ENCODE results near the gene HYAL4.

HYAL4 gene

GRCh38 chr7:123917878-123918277 is 72.9 kb downstream of the HYAL4 start:
- no peak for DNase-seq

- no peak for DNase-seq
These were observed 73.3 kb downstream of the HYAL4 start for GRCh38 chr7:123918309-123918708.

GRCh38 chr7:123923599-123923998 is 78.6 kb downstream of the HYAL4 start:
- DNase-seq: no peak

GRCh38 chr7:123924941-123925340 is 80.0 kb downstream of the HYAL4 start, which contains the start of gene SPAM1:
SPAM1 (plus strand) TSS chr7:123925241; CDS start chr7:123953571, 28,330 bp downstream.
- DNase-seq: no peak
